ENCODE data around the gene CNFN.

DNA sequence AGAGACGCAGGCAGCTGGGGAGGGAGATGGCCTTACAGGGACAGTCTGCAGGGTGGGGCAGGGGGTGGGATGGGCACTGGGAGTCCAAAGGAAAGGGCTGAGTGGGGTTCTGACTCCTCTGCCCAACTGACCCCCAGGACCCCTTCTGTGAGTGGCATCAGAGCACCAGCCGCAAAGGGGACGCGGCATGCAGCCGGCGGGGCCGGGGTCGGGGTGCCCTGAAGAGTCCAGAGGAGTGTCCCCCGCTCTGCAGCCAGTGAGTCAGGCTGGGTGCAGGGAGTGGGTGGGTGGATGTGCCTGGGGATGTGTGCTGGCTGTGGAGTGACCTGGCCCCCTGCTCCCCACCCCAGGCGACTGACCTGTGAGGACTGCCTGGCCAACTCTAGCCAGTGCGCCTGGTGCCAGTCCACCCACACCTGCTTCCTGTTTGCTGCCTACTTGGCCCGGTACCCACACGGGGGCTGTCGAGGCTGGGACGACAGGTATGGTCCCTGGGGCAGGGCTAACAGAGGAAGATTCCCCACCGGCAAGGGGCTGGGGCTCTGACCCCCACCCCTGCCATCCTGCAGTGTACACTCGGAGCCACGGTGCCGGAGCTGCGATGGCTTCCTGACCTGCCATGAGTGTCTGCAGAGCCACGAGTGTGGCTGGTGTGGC, 38.9 kb downstream of the CNFN start:
- TF ChIP-seq POLR2A (IDR thresholded peaks at IDR 0.05; ENCODE audit: extremely low read depth, insufficient read length) (no peak), CTCF (IDR thresholded peaks at IDR 0.05; ENCODE audit: low read depth, low read length) (no peak), MYC (IDR thresholded peaks at IDR 0.05; ENCODE audit: low read depth, low read length) (no peak)
- TF ChIP-seq, protein P1, sequence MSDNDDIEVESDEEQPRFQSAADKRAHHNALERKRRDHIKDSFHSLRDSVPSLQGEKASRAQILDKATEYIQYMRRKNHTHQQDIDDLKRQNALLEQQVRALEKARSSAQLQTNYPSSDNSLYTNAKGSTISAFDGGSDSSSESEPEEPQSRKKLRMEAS (IDR thresholded peaks at IDR 0.05; ENCODE audit: low read depth, low read length): no peak
